Lung (tissue), 13 donors: ENCODE measurements around the gene NBEAL1. TPM values are rescaled to one million over a fixed set of nuclear protein-coding genes. Genes with fewer than 3 reads are reported as not detected.

Source experiments
- ATAC-seq: fragments of 200-7000 bp; cut with Tn5 transposase; one replicate; pipeline ENCODE4 v1.9.1; 2020; ENCODE audit warnings: moderate number of reproducible peaks; ENCODE audit not compliant: insufficient read depth, low FRiP score
- DNase-seq, 3 donors: peaks; one replicate each; pipeline ENCODE4 v3.0.0-alpha.2; 2013 to 2017
- H3K27ac ChIP-seq, 2 donors: one replicate each; pipeline ENCODE4 v1.5.1; 2013; ENCODE audit warnings: mild to moderate bottlenecking in 2 of 2, moderate library complexity in 2 of 2, control low read depth in 1 of 2, inconsistent platforms in 1 of 2, low read depth in 1 of 2, low read length in 1 of 2
- H3K27me3 ChIP-seq, 3 donors: one replicate each; pipeline ENCODE4 v1.5.1; 2013; ENCODE audit warnings: low read length in 2 of 3; ENCODE audit not compliant: control insufficient read depth in 3 of 3, insufficient read depth in 3 of 3
- H3K36me3 ChIP-seq, 4 donors: one replicate each; pipeline ENCODE4 v1.5.1; 2013; ENCODE audit warnings: low read length in 4 of 4, mild to moderate bottlenecking in 1 of 4, moderate library complexity in 1 of 4; ENCODE audit not compliant: control insufficient read depth in 4 of 4, insufficient read depth in 4 of 4
- H3K4me1 ChIP-seq, 5 donors: one replicate each; pipeline ENCODE4 v1.5.1; 2013; ENCODE audit warnings: low read length in 5 of 5, mild to moderate bottlenecking in 2 of 5, moderate library complexity in 1 of 5; ENCODE audit not compliant: control insufficient read depth in 5 of 5, insufficient read depth in 5 of 5
- H3K4me3 ChIP-seq: one replicate; pipeline ENCODE4 v1.5.1; 2013; ENCODE audit warnings: mild to moderate bottlenecking, control low read depth, moderate library complexity
- H3K9ac ChIP-seq, 2 donors: one replicate each; pipeline ENCODE4 v1.5.1; 2013; ENCODE audit warnings: low read length in 2 of 2, control low read depth in 1 of 2; ENCODE audit not compliant: insufficient read depth in 1 of 2
- H3K9me3 ChIP-seq, 4 donors: one replicate each; pipeline ENCODE4 v1.5.1; 2013; ENCODE audit warnings: low read length in 3 of 4, mild to moderate bottlenecking in 1 of 4, moderate library complexity in 1 of 4; ENCODE audit not compliant: control insufficient read depth in 4 of 4, insufficient read depth in 3 of 4
- CTCF ChIP-seq: IDR thresholded peaks from 2 replicates; pipeline ENCODE4 v1.5.1; 2012; ENCODE audit warnings: mild to moderate bottlenecking; ENCODE audit errors: control extremely low read depth, extremely low read depth
- WGBS, 2 donors: extraction: QIAGEN DNeasy Blood & Tissue Kit; methylation state at CpG; one replicate each; pipeline ENCODE4 v1.1.7; 2013; 5-methylcytosine and 5-hydroxymethylcytosine counted together
- polyA plus RNA-seq, 2 donors: library from polyadenylated mRNA; stranded (reverse); fragments of 200-250 nt; gene quantifications; one replicate each; pipeline ENCODE4 v1.2.1, GENCODE V29; 2013
- small RNA-seq: library from RNA; depleted of rRNA; stranded (forward); fragments of <200 nt; gene quantifications from one replicate; pipeline ENCODE3, GENCODE V24; 2014; ENCODE audit warnings: low replicate concordance
- total RNA-seq, 2 donors: library from RNA; depleted of rRNA in 1 of 2; stranded (reverse); fragments of >200 nt in 1 of 2; gene quantifications; one replicate each; pipeline ENCODE4 v1.2.1, GENCODE V29; 2014 to 2021
- donor health status: control.
- donor health status: control.
- donor health status: Bipolar disorder and iron deficiency.
- donor health status: healthy.
- donor health status: DM: yes; HTN: yes; CAD: no.

Gene NBEAL1
- total and polyA plus RNA-seq, 4 donors, result 5.9 to 138 (median 25.3) TPM

DNA sequence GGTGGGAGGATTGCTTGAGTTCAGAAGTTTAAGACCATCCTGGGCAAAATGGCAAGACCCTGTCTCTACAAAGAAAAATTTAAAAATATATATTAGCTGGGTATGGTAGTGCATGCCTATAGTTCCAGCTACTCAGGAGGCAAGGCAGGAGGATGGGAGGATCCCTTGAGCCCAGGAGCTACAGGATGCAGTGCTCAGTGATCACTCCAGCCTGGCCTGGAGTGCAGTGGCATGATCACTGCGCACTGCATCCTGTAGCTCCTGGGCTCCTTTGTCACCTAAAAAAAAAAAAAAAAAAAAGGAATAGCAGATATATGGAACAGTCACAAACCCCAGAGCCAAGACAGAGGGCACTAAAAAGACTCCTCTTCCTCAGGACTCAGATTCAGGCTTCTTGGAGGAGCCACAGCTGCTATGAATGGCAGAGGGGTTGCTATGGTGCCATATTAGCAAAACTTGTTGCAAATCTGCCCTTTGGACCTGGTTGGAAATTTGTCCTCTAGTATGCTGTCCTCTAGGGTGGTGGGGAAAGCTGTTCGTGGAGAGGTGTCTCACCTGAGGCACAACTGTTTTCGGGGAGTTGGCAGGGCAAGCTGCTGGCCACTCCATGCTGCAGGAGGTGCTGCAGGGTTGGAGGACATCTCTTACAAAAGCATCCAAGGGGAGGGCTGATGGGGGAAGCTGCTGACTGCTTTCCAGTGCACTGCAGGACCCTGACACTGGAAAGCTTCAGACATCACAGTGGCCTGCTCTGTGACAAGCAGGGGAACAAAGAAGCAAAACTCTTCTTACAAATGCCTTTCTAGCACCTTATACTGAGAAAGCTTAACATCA lies 246.9 kb downstream of the NBEAL1 start:
- H3K36me3 ChIP-seq, result peaks cover 6 to 21% (median 10%) of the 10 kb centered on the region in 4 donors
- H3K4me3 ChIP-seq, result no peak overlapping the region
- H3K4me1 ChIP-seq, result no peaks in the 10 kb centered on the region
- no peaks in the 10 kb centered on the region for H3K9me3 ChIP-seq
- ATAC-seq (no peak), DNase-seq (no peak)
- WGBS, 2 donors, result 94 to 97% methylated on average over 3 of the region's 3 CpGs
- H3K9ac ChIP-seq, result no peak overlapping the region
- H3K27me3 ChIP-seq, result no peaks in the 10 kb centered on the region
- no peak overlapping the region for H3K27ac ChIP-seq
- TF ChIP-seq CTCF, result no peak

Small RNA genes within 50 kb of the gene (small RNA-seq; reads per million reads assigned to genes)
- not detected for gene AC010900.2
- not detected for gene RF00408
- not detected for gene RN7SL670P

Other genes starting within 250 kb of the NBEAL1 start
- gene ICA1L, start 143.1 kb upstream of the NBEAL1 start, total RNA-seq, result 10 to 100 TPM in 1 of 2 donors, 1 to 10 TPM in 1; 9.2 to 21.2 TPM
- 1 to 10 TPM; 1.3 to 2.6 TPM for gene ICA1L, start 143.1 kb upstream of the NBEAL1 start, polyA plus RNA-seq
- gene WDR12, start 103.2 kb upstream of the NBEAL1 start, total RNA-seq, result 10 to 100 TPM in 1 of 2 donors, 1 to 10 TPM in 1; 9.4 to 36.1 TPM
- gene WDR12, start 103.2 kb upstream of the NBEAL1 start, polyA plus RNA-seq, result 10 to 100 TPM; 15.0 to 17.6 TPM
- gene CARF, start 102.6 kb upstream of the NBEAL1 start, total RNA-seq, result 10 to 100 TPM in 1 of 2 donors, 1 to 10 TPM in 1; 7.8 to 20.0 TPM
- gene CARF, start 102.6 kb upstream of the NBEAL1 start, polyA plus RNA-seq, result 1 to 10 TPM; 1.8 to 2.8 TPM
- gene CYP20A1, start 224.1 kb downstream of the NBEAL1 start, total RNA-seq, result 10 to 100 TPM; 28.5 to 31.5 TPM
- gene CYP20A1, start 224.1 kb downstream of the NBEAL1 start, polyA plus RNA-seq, result 10 to 100 TPM; 10.9 to 13.6 TPM